ENCODE results near the gene GRIN2A.

DNA sequence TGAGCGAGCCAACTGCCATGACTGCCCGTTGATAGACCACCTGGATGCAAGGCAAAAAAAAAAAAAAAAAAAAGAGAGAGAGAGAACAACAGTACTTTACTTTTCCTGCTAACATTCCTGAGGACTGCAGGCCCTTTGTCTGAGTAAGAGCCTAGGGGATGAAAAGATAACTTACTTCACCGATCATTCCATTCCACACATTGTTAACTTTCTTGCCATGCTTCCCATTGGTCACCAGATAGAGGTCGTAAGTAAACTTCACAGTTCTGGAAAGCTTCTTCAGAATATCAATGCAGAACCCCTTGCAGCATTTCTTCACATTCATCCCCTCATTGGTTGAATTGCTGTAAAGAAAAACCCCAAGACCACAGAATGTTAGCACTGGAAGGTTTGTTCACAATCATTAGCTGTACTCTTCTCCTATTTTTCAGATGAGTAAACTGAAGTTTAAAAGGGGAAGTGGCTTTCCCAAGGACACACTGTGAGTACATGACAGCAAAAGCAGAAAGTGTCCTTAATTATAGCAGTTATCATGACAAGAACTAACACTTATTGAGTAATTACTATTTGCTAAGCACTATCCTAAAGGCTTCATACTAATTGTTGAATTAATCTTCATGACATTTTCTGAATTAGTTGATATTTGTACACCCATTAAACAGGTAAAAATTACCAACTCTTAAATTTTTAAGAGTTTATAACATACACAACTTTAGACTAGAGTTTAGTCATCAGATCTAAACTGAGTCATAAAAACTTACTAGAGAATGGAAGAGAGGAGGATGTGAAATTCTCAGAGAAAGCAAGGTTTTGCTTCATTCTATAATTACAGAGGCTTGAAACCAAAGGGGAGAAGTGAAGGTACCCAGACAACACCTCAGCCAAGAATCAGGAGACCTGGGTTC, 341.2 kb downstream of the GRIN2A start:
- TF ChIP-seq, protein P1, sequence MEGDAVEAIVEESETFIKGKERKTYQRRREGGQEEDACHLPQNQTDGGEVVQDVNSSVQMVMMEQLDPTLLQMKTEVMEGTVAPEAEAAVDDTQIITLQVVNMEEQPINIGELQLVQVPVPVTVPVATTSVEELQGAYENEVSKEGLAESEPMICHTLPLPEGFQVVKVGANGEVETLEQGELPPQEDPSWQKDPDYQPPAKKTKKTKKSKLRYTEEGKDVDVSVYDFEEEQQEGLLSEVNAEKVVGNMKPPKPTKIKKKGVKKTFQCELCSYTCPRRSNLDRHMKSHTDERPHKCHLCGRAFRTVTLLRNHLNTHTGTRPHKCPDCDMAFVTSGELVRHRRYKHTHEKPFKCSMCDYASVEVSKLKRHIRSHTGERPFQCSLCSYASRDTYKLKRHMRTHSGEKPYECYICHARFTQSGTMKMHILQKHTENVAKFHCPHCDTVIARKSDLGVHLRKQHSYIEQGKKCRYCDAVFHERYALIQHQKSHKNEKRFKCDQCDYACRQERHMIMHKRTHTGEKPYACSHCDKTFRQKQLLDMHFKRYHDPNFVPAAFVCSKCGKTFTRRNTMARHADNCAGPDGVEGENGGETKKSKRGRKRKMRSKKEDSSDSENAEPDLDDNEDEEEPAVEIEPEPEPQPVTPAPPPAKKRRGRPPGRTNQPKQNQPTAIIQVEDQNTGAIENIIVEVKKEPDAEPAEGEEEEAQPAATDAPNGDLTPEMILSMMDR (conservative IDR thresholded peaks at IDR 0.05; ENCODE audit: low read length) = no peak
- TF ChIP-seq EZH2phosphoT487 (IDR thresholded peaks at IDR 0.05; ENCODE audit: borderline replicate concordance, low read depth, low read length) = no peak

Measured in OCI-LY7 (cell line).